Erythroblast (primary cell): ENCODE results near the gene XYLT2.

ENCODE experiments used
- GATA1 ChIP-seq: IDR thresholded peaks from 2 replicates; pipeline ENCODE4 v1.6.1; 2011; ENCODE audit warnings: low read depth, mild to moderate bottlenecking, control low read depth, low read length, moderate library complexity
- POLR2A ChIP-seq: IDR thresholded peaks from 2 replicates; pipeline ENCODE4 v1.6.1; 2011; ENCODE audit warnings: mild to moderate bottlenecking, low read length

DNA sequence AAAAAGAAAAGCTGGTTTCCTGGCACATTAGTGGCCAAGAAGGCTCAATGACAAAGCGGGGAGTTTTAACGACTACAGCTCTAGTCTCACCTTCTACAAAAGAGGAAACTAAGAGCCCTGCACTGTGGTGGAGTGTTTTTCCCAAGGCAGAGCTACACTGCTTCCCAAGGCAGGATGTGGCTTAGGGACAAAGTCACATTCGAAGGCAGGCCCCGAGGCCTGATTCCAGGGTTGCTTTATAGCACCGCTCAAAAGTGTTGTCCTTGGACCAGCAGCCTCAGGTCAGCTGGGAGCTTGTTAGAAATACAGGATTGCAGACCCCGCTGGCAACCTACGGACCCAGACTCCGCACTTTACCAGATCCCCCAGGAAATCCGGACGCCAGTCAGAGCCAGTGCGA is 47.9 kb upstream of the XYLT2 start:
- no peak for TF ChIP-seq POLR2A
- no peak for TF ChIP-seq GATA1
